ENCODE results near the gene PLA1A. TPM values are rescaled to one million over a fixed set of nuclear protein-coding genes. Genes with fewer than 3 reads are reported as not detected.

Gene PLA1A
- total and polyA plus RNA-seq, 2 of the 4 experiments (the other 2 are of a cell fraction): not detected

DNA sequence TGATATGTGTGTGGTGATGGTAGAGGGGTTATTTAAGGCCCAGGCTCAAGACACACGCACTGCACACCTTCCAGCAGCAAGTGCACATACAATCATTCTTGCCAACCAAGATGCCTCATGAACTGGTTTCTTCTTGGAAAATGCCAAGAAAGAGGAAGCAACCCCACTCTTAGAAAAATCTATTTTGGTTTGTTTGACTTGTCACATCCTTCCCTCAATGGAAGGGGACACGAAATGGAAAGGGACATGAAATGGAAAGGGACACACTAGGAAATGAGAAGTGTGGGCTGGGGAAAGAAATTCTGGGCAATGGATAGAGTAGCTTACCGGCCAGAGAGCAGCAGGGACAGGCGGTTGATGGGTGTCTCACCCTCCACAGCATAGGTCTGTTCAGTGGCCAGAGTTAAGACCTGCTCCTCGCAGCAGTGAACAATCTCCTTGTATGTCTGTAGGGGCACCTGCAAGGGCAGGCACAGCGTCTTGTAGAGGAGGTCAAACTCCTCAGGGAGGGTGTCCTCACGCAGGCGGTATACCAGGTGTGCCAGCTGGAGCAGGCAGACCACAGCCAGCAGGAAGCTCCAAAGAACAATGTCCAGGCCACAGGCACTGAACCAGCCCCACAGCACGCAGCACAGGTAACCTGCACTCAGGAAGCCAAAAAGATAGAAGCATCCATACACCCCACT, 62.1 kb downstream of the PLA1A start (continued):
- TF ChIP-seq CHD1 (IDR thresholded peaks at IDR 0.05; ENCODE audit: low read depth, low read length) (no peak), MAZ (IDR thresholded peaks at IDR 0.05; ENCODE audit: borderline replicate concordance, low read depth, low read length) (no peak), SMC3 (IDR thresholded peaks at IDR 0.05; ENCODE audit: low read depth, low read length) (no peak), RFX5 (IDR thresholded peaks at IDR 0.05; ENCODE audit: low read depth, low read length) (no peak)

DNA sequence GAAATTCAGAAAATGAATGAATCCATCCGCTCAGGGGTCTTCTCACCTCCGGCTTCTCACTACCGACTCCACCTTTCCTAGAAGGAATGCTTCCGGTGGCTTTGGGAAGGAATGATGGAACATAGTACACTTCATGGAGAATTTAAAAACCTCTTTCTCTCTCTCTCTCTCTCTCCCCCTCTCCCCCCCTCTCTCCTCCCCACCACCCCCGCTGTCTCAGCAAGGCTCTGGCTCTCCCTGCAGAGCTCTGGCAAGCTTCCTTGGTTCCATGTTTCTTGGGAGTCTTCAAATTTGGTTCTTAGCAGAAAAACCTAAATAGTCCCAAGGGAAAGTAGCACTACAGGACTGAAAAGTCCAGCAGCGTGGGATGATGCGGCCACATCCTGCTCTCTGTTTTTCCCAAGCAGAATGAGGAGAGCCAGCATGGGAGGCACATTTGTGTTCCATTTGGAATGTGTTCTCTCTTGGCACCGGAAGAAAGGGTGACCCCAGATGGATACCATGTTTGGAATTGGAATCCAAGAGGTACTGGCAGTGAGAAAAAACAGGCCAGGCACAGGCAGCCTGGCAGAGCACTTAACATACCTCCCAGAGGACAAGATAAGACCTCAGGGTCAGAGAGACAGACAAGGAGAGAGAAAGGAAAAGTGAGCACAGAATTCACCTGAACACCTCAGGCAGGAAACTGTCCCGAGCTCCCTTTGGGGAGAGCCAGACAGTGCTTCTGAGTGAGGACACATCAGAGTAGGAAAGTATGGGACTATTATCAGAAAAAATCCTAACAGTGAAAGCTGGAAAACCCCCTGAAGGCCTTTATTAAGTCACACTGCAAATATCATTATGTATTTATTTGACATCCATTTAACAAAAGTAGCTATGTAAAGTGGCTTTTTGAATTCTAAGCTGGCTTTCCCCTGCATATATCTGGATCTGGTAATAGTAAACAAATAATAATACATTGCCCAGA, 63.1 kb downstream of the PLA1A start, which contains the start of gene POPDC2:
Gene POPDC2 (minus strand): TSS at position 116 of the 967 bp plus-strand sequence. CDS start 166 bp downstream, outside the sequence.
- Histone ChIP-seq H3K23ac (ENCODE audit: low read depth, low read length) (no peak within 1 kb of the TSS), H3K18ac (ENCODE audit: low read depth, low read length) (no peak within 1 kb of the TSS), H4K8ac (ENCODE audit: low read depth in 2 of 2, low read length in 2 of 2) (no peak within 1 kb of the TSS), H3K4me3 (ENCODE audit: insufficient read depth, low read depth, low read length) (no peak within 1 kb of the TSS), H3K4me1 (ENCODE audit: control insufficient read depth, insufficient read depth, low read length) (peaks cover 2% of the 10 kb centered on the region; the same call in 1 of the 2 replicates), H3K36me3 (ENCODE audit: control insufficient read depth, insufficient read depth, low read length) (no peaks in the 10 kb centered on the region), H4K20me1 (ENCODE audit: insufficient read depth, low read length) (no peaks in the 10 kb centered on the region), H3K79me1 (ENCODE audit: low read depth in 1 of 2, low read length in 2 of 2) (no peaks in the 10 kb centered on the region), H3K27me3 (ENCODE audit: control insufficient read depth, insufficient read depth, low read length) (peaks cover 3% of the 10 kb centered on the region), H2BK120ac (ENCODE audit: low read depth, low read length) (no peak within 1 kb of the TSS), H4K5ac (ENCODE audit: low read depth, low read length) (no peak within 1 kb of the TSS), H2BK15ac (ENCODE audit: low read depth, low read length) (no peak within 1 kb of the TSS), H2BK20ac (ENCODE audit: low read depth, low read length) (no peak within 1 kb of the TSS), H3K9ac (ENCODE audit: low read depth, low read length) (no peak within 1 kb of the TSS), H3K14ac (replicated peaks; ENCODE audit: low read depth, low read length) (no peak within 1 kb of the TSS), H3K4ac (ENCODE audit: low read depth, low read length) (no peak within 1 kb of the TSS), H4K91ac (ENCODE audit: insufficient read depth, low read depth, low read length) (no peak within 1 kb of the TSS), H3K56ac (ENCODE audit: extremely low read depth, insufficient read depth, low read length) (no peak within 1 kb of the TSS), H2AFZ (replicated peaks; ENCODE audit: low read length, poor library complexity) (no peak within 1 kb of the TSS), H3K27ac (ENCODE audit: insufficient read depth, low read length) (no peak within 1 kb of the TSS), H2BK5ac (ENCODE audit: low read depth, low read length, poor library complexity, severe bottlenecking) (no peak within 1 kb of the TSS), H2AK9ac (replicated peaks; ENCODE audit: low read depth, low read length, poor library complexity) (no peak within 1 kb of the TSS), H3K4me2 (ENCODE audit: low read depth, low read length) (no peak within 1 kb of the TSS), H3K9me1 (ENCODE audit: insufficient read depth, low read length) (no peaks in the 10 kb centered on the region), H2AK5ac (ENCODE audit: low read depth, low read length) (no peak within 1 kb of the TSS), H3K9me3 (ENCODE audit: control insufficient read depth, insufficient read depth, low read length) (0 out of 2 replicates have a peak, but pooled peaks cover under 1% of the 10 kb centered on the region)
- CTCF ChIA-PET: no interaction called here
- WGBS, 2 experiments (ENCODE audit: extremely low coverage in 2 of 2, insufficient read length in 1 of 2): no CpG with 5 or more reads among the region's 9 CpGs
- DNase-seq (no peak), ATAC-seq (ENCODE audit: low read depth) (no peak)
- BruUV-seq (replicated peaks): no TSS peak
- intact Hi-C loops (cut with micrococcal nuclease) (no loop called here), in situ Hi-C loops (cut with MboI; ENCODE audit: low sequenced_read_pairs) (no loop called here), dilution Hi-C loops (cut with HindIII; ENCODE audit: low sequenced_read_pairs, unreplicated experiment) (no loop called here)
- POLR2A ChIA-PET (ENCODE audit: unreplicated experiment): no interaction called here
- no peak for TF ChIP-seq MXI1 (IDR thresholded peaks at IDR 0.05; ENCODE audit: borderline replicate concordance, low read depth, low read length)
- no peak for TF ChIP-seq CHD1 (IDR thresholded peaks at IDR 0.05; ENCODE audit: low read depth, low read length)
- TF ChIP-seq SMC3 (IDR thresholded peaks at IDR 0.05; ENCODE audit: low read depth, low read length): no peak
- no peak for TF ChIP-seq ELK1 (IDR thresholded peaks at IDR 0.05; ENCODE audit: borderline replicate concordance, low read depth, low read length)
- no peak for TF ChIP-seq MAZ (IDR thresholded peaks at IDR 0.05; ENCODE audit: borderline replicate concordance, low read depth, low read length)
- TF ChIP-seq FOS (IDR thresholded peaks at IDR 0.05; ENCODE audit: low read depth, low read length): no peak
- TF ChIP-seq CEBPB (IDR thresholded peaks at IDR 0.05; ENCODE audit: low read depth, low read length): no peak
- TF ChIP-seq POLR2A (IDR thresholded peaks at IDR 0.05; ENCODE audit: low read depth, low read length): no peak
- no peak for TF ChIP-seq NFE2L2 (IDR thresholded peaks at IDR 0.05; ENCODE audit: low read depth, low read length)
- TF ChIP-seq, protein P1, sequence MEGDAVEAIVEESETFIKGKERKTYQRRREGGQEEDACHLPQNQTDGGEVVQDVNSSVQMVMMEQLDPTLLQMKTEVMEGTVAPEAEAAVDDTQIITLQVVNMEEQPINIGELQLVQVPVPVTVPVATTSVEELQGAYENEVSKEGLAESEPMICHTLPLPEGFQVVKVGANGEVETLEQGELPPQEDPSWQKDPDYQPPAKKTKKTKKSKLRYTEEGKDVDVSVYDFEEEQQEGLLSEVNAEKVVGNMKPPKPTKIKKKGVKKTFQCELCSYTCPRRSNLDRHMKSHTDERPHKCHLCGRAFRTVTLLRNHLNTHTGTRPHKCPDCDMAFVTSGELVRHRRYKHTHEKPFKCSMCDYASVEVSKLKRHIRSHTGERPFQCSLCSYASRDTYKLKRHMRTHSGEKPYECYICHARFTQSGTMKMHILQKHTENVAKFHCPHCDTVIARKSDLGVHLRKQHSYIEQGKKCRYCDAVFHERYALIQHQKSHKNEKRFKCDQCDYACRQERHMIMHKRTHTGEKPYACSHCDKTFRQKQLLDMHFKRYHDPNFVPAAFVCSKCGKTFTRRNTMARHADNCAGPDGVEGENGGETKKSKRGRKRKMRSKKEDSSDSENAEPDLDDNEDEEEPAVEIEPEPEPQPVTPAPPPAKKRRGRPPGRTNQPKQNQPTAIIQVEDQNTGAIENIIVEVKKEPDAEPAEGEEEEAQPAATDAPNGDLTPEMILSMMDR (conservative IDR thresholded peaks at IDR 0.05; ENCODE audit: low read depth, low read length): no peak
- TF ChIP-seq RAD21 (IDR thresholded peaks at IDR 0.05; ENCODE audit: low read length): no peak

All from IMR-90 (cell line).